Stimulated activated CD4-positive, alpha-beta T cell treated with anti-CD3 and anti-CD28 coated beads, Interleukin-4, amount 100 ng/mL, for 48 hours (primary cell): ENCODE data around the gene GBP5.
"Not testable (repeated sequence)": the region's sequence is repeated elsewhere in the genome, so short reads cannot be mapped to it uniquely, and the experiment has no call there.

Experiments
- DNase-seq, 2 donors: peaks; one replicate each; pipeline ENCODE4 v3.0.0-alpha.2; 2020; ENCODE audit warnings: low read depth in 2 of 2

GBP5 gene

GRCh38 chr1:89284078-89284763 lies 11.6 kb upstream of the GBP5 start:
- DNase-seq: not testable (repeated sequence)

- DNase-seq: no peak
Observed at GRCh38 chr1:89280766-89281165, 8.1 kb upstream of the GBP5 start.

- no peak for DNase-seq
Observed at GRCh38 chr1:89279011-89279466, 6.4 kb upstream of the GBP5 start.

GRCh38 chr1:89277725-89278124 lies 5.1 kb upstream of the GBP5 start:
- no peak for DNase-seq

GRCh38 chr1:89276690-89277089 lies 4.0 kb upstream of the GBP5 start:
- DNase-seq: no peak

- no peak for DNase-seq
Observed at GRCh38 chr1:89274411-89274857, 1.8 kb upstream of the GBP5 start.

GRCh38 chr1:89273324-89273778 lies 691 bp upstream of the GBP5 start:
- DNase-seq: no peak

GRCh38 chr1:89271341-89272015 lies 1.2 kb downstream of the GBP5 start:
- DNase-seq: no peak

DNA sequence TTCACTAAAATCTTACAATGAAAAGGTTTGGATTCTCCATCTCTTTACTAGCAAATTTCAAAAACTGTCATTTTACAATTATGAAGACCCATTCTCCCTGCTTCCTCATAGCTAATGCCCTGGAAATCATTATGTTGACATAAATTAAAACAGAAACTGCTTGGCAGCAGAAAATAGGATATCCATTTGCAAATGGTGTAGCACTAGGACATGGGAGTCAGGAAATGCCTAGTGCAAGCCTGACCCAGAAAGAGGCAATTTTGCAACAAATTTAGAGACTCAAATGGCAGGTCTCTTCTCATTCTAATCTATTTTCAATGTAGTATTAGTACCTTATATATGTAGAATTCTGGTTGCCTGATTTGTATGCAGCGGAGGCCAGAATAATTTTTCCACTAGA lies 2.2 kb downstream of the GBP5 start:
- no peak for DNase-seq

GRCh38 chr1:89269277-89269676 lies 3.4 kb downstream of the GBP5 start:
- no peak for DNase-seq

DNA sequence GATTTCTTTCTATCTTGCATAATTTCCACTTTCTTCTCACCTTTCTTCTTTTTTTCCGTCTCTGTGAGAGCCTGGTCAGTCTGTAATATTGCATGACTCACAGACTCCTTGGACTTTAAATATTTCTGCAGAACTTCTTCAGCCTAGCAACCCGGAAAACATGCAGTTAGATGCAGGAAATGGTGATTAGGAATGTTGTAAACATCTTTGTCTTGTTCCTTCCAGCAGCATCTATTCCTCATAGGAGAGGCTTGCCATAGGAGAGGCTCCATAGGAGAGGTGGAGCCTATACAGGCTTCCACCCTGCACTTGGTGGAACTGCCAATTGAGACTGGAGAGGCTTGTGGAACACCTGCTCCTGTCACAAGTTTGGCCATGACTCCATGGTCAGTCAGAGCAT lies 10.0 kb downstream of the GBP5 start:
- no peak for DNase-seq

DNA sequence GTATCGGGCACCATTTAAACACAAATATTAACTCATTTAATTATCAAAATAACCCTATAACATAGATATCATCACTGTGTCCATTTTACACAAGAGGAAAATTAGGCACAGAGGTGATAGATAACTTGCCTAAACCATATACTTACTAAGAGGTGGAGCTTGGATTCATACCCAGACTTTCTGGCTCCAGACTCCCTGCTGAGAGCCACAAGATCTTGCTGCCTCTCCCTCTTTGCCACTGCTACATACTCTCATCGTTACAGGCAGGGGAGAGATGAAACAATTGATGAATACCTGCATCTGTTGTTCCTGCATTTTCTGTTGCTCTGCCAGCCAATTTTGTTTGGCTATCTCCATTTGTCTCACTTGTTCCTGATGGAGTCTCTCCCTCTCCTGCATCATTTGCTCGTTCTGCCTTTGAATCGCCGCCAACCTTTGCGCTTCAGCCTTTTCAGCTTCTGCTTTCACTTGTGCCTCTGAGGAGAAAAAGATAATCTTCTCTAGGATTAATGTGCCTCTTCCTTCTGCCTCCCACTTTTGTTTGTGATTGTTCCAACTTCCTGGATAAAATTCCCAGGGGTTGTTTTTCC lies 10.6 kb downstream of the GBP5 start:
- DNase-seq: no peak

GRCh38 chr1:89260566-89261255 lies 11.9 kb downstream of the GBP5 start:
- no peak for DNase-seq

DNA sequence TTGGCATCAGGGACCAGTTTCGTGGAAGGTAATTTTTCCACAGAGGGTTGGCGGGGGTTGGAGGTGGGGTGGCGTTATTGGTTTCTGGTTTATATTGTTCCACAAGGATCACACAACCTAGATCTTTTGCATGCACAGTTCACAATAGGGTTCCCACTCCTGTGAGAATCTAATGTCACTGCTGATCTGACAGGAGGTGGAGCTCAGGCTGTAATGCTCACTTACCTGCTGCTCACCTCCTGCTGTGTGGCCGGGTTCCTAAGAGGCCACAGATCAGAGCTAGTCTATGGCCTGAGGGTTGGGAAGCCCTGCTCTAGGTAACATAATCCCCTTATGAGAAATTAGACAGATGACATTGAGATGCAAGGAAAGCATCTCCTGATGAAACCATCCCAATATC lies 12.6 kb downstream of the GBP5 start:
- DNase-seq: no peak

DNA sequence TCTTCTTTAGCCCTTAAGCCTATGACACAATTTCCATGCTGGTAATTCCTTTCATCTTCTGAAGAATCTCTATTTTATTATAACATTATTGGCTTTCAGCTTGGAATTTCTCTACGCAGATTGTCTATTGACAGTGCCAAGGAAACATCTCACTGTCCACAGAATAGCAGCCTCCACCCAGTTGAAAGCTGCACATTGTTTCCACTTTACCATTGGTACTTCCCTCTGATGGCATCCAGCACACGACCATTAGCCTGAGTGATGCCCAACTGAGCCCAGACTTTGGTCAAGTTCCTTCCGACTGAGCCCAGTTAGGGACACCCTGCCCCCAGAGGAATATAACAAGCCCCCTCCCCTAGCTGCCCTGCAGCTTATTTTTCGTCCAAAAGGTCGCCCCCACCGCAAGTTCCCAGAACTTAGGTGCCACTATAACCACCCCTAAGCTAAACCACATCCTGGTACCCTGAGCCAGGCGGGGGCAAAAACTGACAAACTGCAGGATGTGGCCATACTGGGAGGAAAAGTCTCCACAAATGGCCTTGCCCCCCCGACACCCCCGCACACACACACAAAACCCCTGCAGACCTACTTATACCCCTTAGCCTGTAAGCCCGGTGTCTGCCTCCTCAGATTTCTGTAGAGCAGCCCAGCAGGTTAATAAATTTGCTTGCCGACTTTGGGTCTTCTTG lies 13.2 kb downstream of the GBP5 start:
- no peak for DNase-seq

GRCh38 chr1:89257041-89257440 lies 15.6 kb downstream of the GBP5 start:
- no peak for DNase-seq

DNA sequence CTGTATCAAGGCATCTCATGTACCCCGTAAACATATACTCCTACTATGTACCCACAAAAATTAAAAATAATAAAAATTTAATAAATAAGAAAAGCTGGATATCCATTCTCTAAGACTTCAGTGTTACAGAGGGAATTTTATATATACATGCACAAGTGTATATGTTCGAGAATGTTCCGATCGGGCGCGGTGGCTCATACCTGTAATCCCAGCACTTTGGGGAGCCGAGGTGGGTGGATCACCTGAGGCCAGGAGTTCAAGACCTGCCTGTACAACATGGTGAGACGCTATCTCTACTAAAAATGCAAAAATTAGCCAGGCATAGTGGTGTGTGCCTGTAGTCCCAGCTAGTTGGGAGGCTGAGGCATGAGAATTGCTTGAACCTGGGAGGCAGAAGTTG lies 17.1 kb downstream of the GBP5 start:
- DNase-seq: not testable (repeated sequence)

DNA sequence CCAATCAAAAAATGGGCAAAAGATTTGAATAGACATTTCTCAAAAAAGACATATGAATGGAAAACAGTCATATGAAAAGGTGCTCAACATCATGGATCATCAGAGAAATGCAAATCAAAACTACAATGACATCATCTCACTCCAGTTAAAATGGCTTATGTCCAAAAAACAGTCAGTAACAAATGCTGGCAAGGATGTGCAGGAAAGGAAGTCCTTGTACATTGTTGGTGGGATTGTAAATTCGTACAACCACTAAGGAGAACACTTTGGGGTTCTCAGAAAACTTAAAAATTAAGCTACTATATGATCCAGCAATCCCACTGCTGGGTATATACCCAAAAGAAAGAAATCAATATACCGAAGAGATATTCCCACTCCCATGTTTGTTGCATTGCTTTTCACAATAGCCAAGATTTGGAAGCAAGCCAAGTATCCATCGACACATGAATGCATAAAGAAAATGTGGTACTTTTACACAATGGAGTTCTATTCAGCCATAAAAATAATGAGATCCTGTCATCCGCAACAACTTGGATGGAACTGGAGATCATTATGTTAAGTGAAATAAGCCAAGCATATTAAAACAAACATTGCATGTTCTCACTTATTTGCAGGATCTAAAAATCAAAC lies 17.9 kb downstream of the GBP5 start:
- no peak for DNase-seq

GRCh38 chr1:89243046-89243445 lies 29.6 kb downstream of the GBP5 start:
- no peak for DNase-seq
